Measurements from ENCODE around the gene FER.
"Not testable (repeated sequence)": the region's sequence is repeated elsewhere in the genome, so short reads cannot be mapped to it uniquely, and the experiment has no call there.

Gene FER

GRCh38 chr5:109145139-109145538, 397.4 kb downstream of the FER start:
- DNase-seq: no peak

- no peak for DNase-seq
These were observed 398.9 kb downstream of the FER start for GRCh38 chr5:109146591-109146990.

GRCh38 chr5:109152565-109152964, 404.9 kb downstream of the FER start:
- DNase-seq: no peak

GRCh38 chr5:109155625-109156024, 407.9 kb downstream of the FER start:
- no peak for DNase-seq

- DNase-seq: no peak
These were observed 409.2 kb downstream of the FER start for GRCh38 chr5:109156885-109157284.

- no peak for DNase-seq
These were observed 412.8 kb downstream of the FER start for GRCh38 chr5:109160468-109160867.

- no peak for DNase-seq
These were observed 414.4 kb downstream of the FER start for GRCh38 chr5:109161914-109162683.

- DNase-seq: no peak
These were observed 415.6 kb downstream of the FER start for GRCh38 chr5:109163336-109163735.

GRCh38 chr5:109164001-109164400, 416.3 kb downstream of the FER start:
- DNase-seq: no peak

GRCh38 chr5:109167586-109167985, 419.9 kb downstream of the FER start:
- no peak for DNase-seq

GRCh38 chr5:109168151-109168550, 420.5 kb downstream of the FER start:
- no peak for DNase-seq

GRCh38 chr5:109170629-109171350, 423.1 kb downstream of the FER start:
- no peak for DNase-seq

- DNase-seq: not testable (repeated sequence)
These were observed 423.9 kb downstream of the FER start for GRCh38 chr5:109171437-109172073.

GRCh38 chr5:109173036-109173794, 425.5 kb downstream of the FER start:
- DNase-seq: no peak

GRCh38 chr5:109177227-109177626, 429.5 kb downstream of the FER start:
- no peak for DNase-seq

GRCh38 chr5:109177782-109178181, 430.1 kb downstream of the FER start:
- DNase-seq: no peak

GRCh38 chr5:109180668-109181067, 433.0 kb downstream of the FER start:
- DNase-seq: no peak

GRCh38 chr5:109186759-109187158, 439.1 kb downstream of the FER start:
- no peak for DNase-seq

- no peak for DNase-seq
These were observed 443.5 kb downstream of the FER start for GRCh38 chr5:109191153-109191558.

- DNase-seq: no peak
These were observed 444.3 kb downstream of the FER start for GRCh38 chr5:109192027-109192426.

- DNase-seq: no peak
These were observed 445.0 kb downstream of the FER start for GRCh38 chr5:109192555-109193281.

- no peak for DNase-seq
These were observed 448.0 kb downstream of the FER start for GRCh38 chr5:109195667-109196066.
